Smooth muscle cell (in vitro differentiated cells): ENCODE results near the gene MBD4. TPM values are rescaled to one million over a fixed set of nuclear protein-coding genes. Genes with fewer than 3 reads are reported as not detected.
"Not testable (repeated sequence)": the region's sequence is repeated elsewhere in the genome, so short reads cannot be mapped to it uniquely, and the experiment has no call there.

Experiments used
- DNase-seq: peaks from one replicate; lab custom pipeline; 2025; ENCODE audit not compliant: unreplicated experiment; lab: John Stamatoyannopoulos, UW
- H2AFZ ChIP-seq: fragments of 200-600 bp; sonication (generic); 2 replicates; pipeline ENCODE4 v1.6.0; 2016; ENCODE audit warnings: antibody characterized with exemption, low read depth, mild to moderate bottlenecking
- H3F3A ChIP-seq: fragments of 200-600 bp; sonication (generic); 2 replicates; pipeline ENCODE4 v1.6.0; 2017; ENCODE audit warnings: antibody characterized with exemption, low read depth
- H3K27ac ChIP-seq: fragments of 200-600 bp; sonication (generic); 2 replicates; pipeline ENCODE4 v1.5.1; 2016; ENCODE audit warnings: low read depth, mild to moderate bottlenecking
- H3K27me3 ChIP-seq: fragments of 200-600 bp; sonication (generic); 2 replicates; pipeline ENCODE4 v1.6.1; 2016; ENCODE audit warnings: low read depth, mild to moderate bottlenecking
- H3K36me3 ChIP-seq: fragments of 200-600 bp; sonication (generic); 2 replicates; pipeline ENCODE4 v1.5.1; 2016; ENCODE audit warnings: low read depth
- H3K4me1 ChIP-seq: fragments of 200-600 bp; sonication (generic); 2 replicates; pipeline ENCODE4 v1.5.1; 2016; ENCODE audit warnings: low read depth
- H3K4me2 ChIP-seq: fragments of 200-600 bp; sonication (generic); 2 replicates; pipeline ENCODE4 v1.6.0; 2016; ENCODE audit warnings: mild to moderate bottlenecking
- H3K4me3 ChIP-seq: fragments of 200-600 bp; sonication (generic); 2 replicates; pipeline ENCODE4 v1.5.1; 2016; ENCODE audit warnings: mild to moderate bottlenecking
- H3K79me2 ChIP-seq: fragments of 200-600 bp; sonication (generic); 2 replicates; pipeline ENCODE4 v1.6.0; 2016; ENCODE audit warnings: low read depth, mild to moderate bottlenecking
- H3K9ac ChIP-seq: fragments of 200-600 bp; sonication (generic); 2 replicates; pipeline ENCODE4 v1.6.0; 2016; ENCODE audit warnings: low read depth
- H3K9me3 ChIP-seq: fragments of 200-600 bp; sonication (generic); replicated peaks from 2 replicates; pipeline ENCODE4 v1.5.1; 2016; ENCODE audit warnings: low read depth
- H4K20me1 ChIP-seq: fragments of 200-600 bp; sonication (generic); 2 replicates; pipeline ENCODE4 v1.6.0; 2016; ENCODE audit warnings: low read depth
- CTCF ChIP-seq: fragments of 200-600 bp; sonication (generic); IDR thresholded peaks from 2 replicates; pipeline ENCODE4 v1.5.1; 2017; ENCODE audit warnings: borderline replicate concordance, mild to moderate bottlenecking, antibody characterized with exemption; ENCODE audit not compliant: insufficient read depth, poor library complexity, severe bottlenecking
- WGBS: methylation state at CpG from one replicate; pipeline ENCODE4 v1.1.7; 2016; ENCODE audit warnings: low lambda C conversion rate; 5-methylcytosine and 5-hydroxymethylcytosine counted together
- polyA plus RNA-seq: library from polyadenylated mRNA; unstranded; fragments of >200 nt; fragmentation: Nextera tagmentation; extraction: Ambion mirVana; gene quantifications from 2 replicates; pipeline ENCODE4 v1.2.1, GENCODE V29; 2016
- total RNA-seq: library from RNA; depleted of rRNA; stranded (reverse); fragments of >200 nt; gene quantifications from 2 replicates; pipeline ENCODE4 v1.2.3, GENCODE V29; 2014

The MBD4 gene
- total and polyA plus RNA-seq, 2 experiments from 2014 or later, result 23.1 to 26.5 TPM

DNA sequence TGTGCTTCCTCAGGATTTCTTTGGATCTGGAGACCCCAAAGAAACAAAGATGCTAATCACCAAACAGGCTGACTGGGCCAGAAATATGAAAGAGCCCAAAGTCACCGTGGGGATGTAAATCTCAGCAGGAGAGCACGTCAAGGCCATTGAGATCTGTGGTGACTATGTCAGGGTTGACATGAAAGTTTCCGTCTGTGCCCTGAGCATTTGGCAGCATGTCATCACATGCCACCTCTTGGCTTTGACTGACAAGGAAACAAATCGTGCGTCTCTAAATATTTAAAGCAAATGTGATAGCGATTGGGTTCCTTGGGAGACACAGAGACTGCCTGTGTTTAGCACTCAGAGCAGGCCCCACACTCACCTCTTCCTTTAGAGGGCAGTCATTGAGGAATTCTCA, 46.5 kb downstream of the MBD4 start:
- no peaks in the 10 kb centered on the region for H3K36me3 ChIP-seq
- H3K79me2 ChIP-seq, result peaks cover 35% of the 10 kb centered on the region
- H3K4me1 ChIP-seq, result peaks cover 13% of the 10 kb centered on the region
- no peak overlapping the region for H3K27ac ChIP-seq
- no peak overlapping the region for H3K9ac ChIP-seq
- no peak overlapping the region for H3K4me3 ChIP-seq
- H3F3A ChIP-seq, result peaks cover 1% of the 10 kb centered on the region
- H3K4me2 ChIP-seq, result no peak overlapping the region
- no peaks in the 10 kb centered on the region for H3K27me3 ChIP-seq
- H3K9me3 ChIP-seq, result no peaks in the 10 kb centered on the region
- no peak overlapping the region for H2AFZ ChIP-seq
- WGBS, result 97% methylated on average over 6 of the region's 6 CpGs
- peaks cover 31% of the 10 kb centered on the region for H4K20me1 ChIP-seq
- TF ChIP-seq CTCF, result no peak
- DNase-seq, result no peak

DNA sequence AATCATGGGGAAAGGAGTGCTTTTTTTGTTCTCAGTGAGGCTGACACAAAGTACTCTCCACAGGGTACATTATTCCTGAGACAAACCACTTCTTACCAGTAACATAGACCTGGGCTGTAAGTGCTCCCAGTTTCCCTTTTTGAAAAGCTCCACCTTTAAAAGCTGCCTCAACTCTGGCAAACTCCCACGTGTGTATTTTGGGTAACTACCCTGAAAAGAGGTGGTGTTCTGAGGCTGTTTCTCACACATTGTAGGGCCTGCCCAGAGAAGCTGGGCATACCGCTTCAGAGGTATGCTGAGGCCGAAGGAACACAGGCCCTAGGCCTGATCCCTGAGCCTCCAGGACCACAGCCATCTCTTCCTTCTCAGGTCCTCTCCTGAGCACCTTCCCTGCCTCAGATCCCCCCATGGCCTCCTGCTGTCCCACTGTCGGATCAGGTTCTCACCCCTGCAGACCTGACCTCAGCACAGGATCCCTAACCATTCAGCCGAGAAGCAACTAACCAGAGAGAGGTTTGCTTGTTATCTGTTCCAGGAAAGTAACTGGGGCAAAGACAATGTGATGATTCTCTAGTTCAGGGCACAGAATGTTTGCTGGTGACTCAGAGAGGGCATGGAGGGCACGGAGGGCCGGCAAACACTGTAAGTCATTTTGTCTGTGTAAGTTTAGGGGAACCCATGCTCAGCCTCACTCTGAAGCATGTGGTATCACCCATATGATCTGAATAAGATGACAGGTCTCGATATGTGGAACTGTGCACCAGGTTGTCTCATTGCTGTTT, 47.5 kb downstream of the MBD4 start:
- not testable (repeated sequence) for H3K4me2 ChIP-seq, DNase-seq, H3K36me3 ChIP-seq, H3K4me3 ChIP-seq, H3K9me3 ChIP-seq, H3K27me3 ChIP-seq, H3K4me1 ChIP-seq, H3K9ac ChIP-seq, H3F3A ChIP-seq, H2AFZ ChIP-seq, H3K27ac ChIP-seq
- H3K79me2 ChIP-seq, result peaks cover 25% of the 10 kb centered on the region
- 96% methylated on average over 8 of the region's 8 CpGs for WGBS
- peaks cover 34% of the 10 kb centered on the region for H4K20me1 ChIP-seq

GRCh38 chr3:129391583-129391982, 48.2 kb downstream of the MBD4 start:
- H3F3A ChIP-seq, H3K27ac ChIP-seq, DNase-seq, H3K9me3 ChIP-seq, H3K4me2 ChIP-seq, H2AFZ ChIP-seq, H3K9ac ChIP-seq, H3K27me3 ChIP-seq, H3K36me3 ChIP-seq, H3K4me1 ChIP-seq, H3K4me3 ChIP-seq: not testable (repeated sequence)
- 98% methylated on average over 4 of the region's 4 CpGs for WGBS
- Histone ChIP-seq H3K79me2 (peaks cover 18% of the 10 kb centered on the region), H4K20me1 (peaks cover 31% of the 10 kb centered on the region)

DNA sequence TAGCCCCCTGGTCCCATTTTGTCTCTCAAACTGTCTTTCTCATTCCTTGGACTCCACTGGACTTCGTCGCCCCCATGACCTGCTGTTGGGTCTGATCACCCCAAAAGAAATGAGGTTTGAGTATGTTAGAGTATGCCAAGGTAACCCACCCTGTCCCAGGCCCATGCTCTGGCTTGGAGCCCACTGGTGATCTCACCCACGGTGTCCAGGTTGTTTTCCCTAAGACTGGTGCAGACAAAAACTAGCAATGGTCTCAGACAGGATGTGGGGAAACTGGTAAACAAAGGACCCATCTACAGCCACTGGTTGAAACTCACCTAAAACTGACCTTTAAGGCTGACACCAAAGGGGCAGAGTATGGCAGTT, 50.2 kb downstream of the MBD4 start:
- Histone ChIP-seq H3F3A (peaks cover 9% of the 10 kb centered on the region), H3K4me2 (peak overlapping the region; percentile 62), H3K4me3 (no peak overlapping the region), H3K27ac (peak overlapping the region; percentile 96), H2AFZ (no peak overlapping the region), H4K20me1 (peaks cover 12% of the 10 kb centered on the region), H3K9ac (peak overlapping the region; percentile 82), H3K9me3 (no peaks in the 10 kb centered on the region), H3K4me1 (peaks cover 9% of the 10 kb centered on the region), H3K79me2 (no peaks in the 10 kb centered on the region), H3K36me3 (no peaks in the 10 kb centered on the region), H3K27me3 (no peaks in the 10 kb centered on the region)
- WGBS, result 89% methylated on average over 3 of the region's 3 CpGs
- no peak for TF ChIP-seq CTCF
- no peak for DNase-seq

GRCh38 chr3:129388791-129389571, 50.8 kb downstream of the MBD4 start:
- H3K4me2 ChIP-seq, result peak overlapping the region; percentile 66
- peaks cover 11% of the 10 kb centered on the region for H4K20me1 ChIP-seq
- not testable (repeated sequence) for H3K4me3 ChIP-seq, H3K36me3 ChIP-seq, H3F3A ChIP-seq, H3K27me3 ChIP-seq, DNase-seq, H2AFZ ChIP-seq, H3K79me2 ChIP-seq, H3K9me3 ChIP-seq, H3K4me1 ChIP-seq
- peak overlapping the region; percentile 82 for H3K9ac ChIP-seq
- H3K27ac ChIP-seq, result peak overlapping the region; percentile 96
- 21% methylated on average over 8 of the region's 8 CpGs for WGBS
